Neural cell (in vitro differentiated cells): ENCODE data around the gene SSBP2. TPM values are rescaled to one million over a fixed set of nuclear protein-coding genes. Genes with fewer than 3 reads are reported as not detected.

Source experiments
- H2AFZ ChIP-seq: fragments of 200-600, 300-800 bp; sonication (generic), shearing (Covaris generic); 2 replicates; pipeline ENCODE4 v1.6.0; 2014; ENCODE audit warnings: low read depth, mild to moderate bottlenecking, antibody characterized with exemption, low read length, moderate library complexity
- H3F3A ChIP-seq: fragments of 200-600 bp; shearing (Covaris generic); 2 replicates; pipeline ENCODE4 v1.6.1; 2016; ENCODE audit warnings: mild to moderate bottlenecking, moderate library complexity, mixed read lengths, antibody characterized with exemption, low read length; ENCODE audit not compliant: insufficient read depth, poor library complexity, severe bottlenecking
- H3K27ac ChIP-seq: fragments of 200-600, 300-800 bp; sonication (generic), shearing (Covaris generic); 2 replicates; pipeline ENCODE4 v1.5.1; 2014; ENCODE audit warnings: mild to moderate bottlenecking, low read length, moderate library complexity
- H3K27me3 ChIP-seq: fragments of 300-800, 200-600 bp; sonication (generic), shearing (Covaris generic); 2 replicates; pipeline ENCODE4 v1.6.0; 2014; ENCODE audit warnings: mild to moderate bottlenecking, low read depth, low read length, moderate library complexity; ENCODE audit not compliant: insufficient read depth
- H3K36me3 ChIP-seq: fragments of 300-800, 200-600 bp; sonication (generic), shearing (Covaris generic); 2 replicates; pipeline ENCODE4 v1.5.1; 2014; ENCODE audit warnings: mild to moderate bottlenecking, antibody characterized with exemption, low read length, moderate library complexity; ENCODE audit not compliant: insufficient read depth
- H3K4me2 ChIP-seq: fragments of 300-800, 200-600 bp; sonication (generic), shearing (Covaris generic); 2 replicates; pipeline ENCODE4 v1.6.0; 2014; ENCODE audit warnings: mild to moderate bottlenecking, low read length
- H3K4me3 ChIP-seq: fragments of 300-800, 200-600 bp; sonication (generic), shearing (Covaris generic); 2 replicates; pipeline ENCODE4 v1.5.1; 2014; ENCODE audit warnings: mild to moderate bottlenecking, low read length, moderate library complexity
- H3K79me2 ChIP-seq: fragments of 200-600 bp; shearing (Covaris generic); replicated peaks from 2 replicates; pipeline ENCODE4 v1.6.0; 2014; ENCODE audit warnings: mild to moderate bottlenecking, low read length, moderate library complexity; ENCODE audit not compliant: insufficient read depth
- H3K9ac ChIP-seq: fragments of 300-800, 200-600 bp; sonication (generic), shearing (Covaris generic); 2 replicates; pipeline ENCODE4 v1.6.1; 2016; ENCODE audit warnings: mild to moderate bottlenecking, low read length, mixed read lengths
- H3K9me2 ChIP-seq: fragments of 200-600 bp; shearing (Covaris generic); 2 replicates; pipeline ENCODE4 v1.6.1; 2016; ENCODE audit warnings: mild to moderate bottlenecking, low read length, mixed read lengths; ENCODE audit not compliant: insufficient read depth
- H3K9me3 ChIP-seq: fragments of 200-600, 300-800 bp; sonication (generic), shearing (Covaris generic); 2 replicates; pipeline ENCODE4 v1.6.1; 2016; ENCODE audit warnings: mild to moderate bottlenecking, mixed run types, low read length, moderate library complexity, mixed read lengths
- H4K20me1 ChIP-seq: fragments of 200-600 bp; shearing (Covaris generic); 2 replicates; pipeline ENCODE4 v1.6.1; 2016; ENCODE audit warnings: mild to moderate bottlenecking, mixed run types; ENCODE audit not compliant: insufficient read depth
- EP300 ChIP-seq: fragments of 450-650 bp; conservative IDR thresholded peaks from 2 replicates; pipeline ENCODE4 v1.6.1; 2014; ENCODE audit warnings: antibody characterized with exemption, mild to moderate bottlenecking, moderate library complexity; ENCODE audit not compliant: poor library complexity, severe bottlenecking
- EZH2 ChIP-seq: fragments of 200-600, 300-800 bp; shearing (Covaris generic), sonication (generic); IDR thresholded peaks from 2 replicates; pipeline ENCODE4 v1.6.1; 2014; ENCODE audit warnings: antibody characterized with exemption, low read length, borderline replicate concordance, mild to moderate bottlenecking; ENCODE audit not compliant: insufficient read depth, poor library complexity, severe bottlenecking
- MXI1 ChIP-seq: fragments of 450-650 bp; conservative IDR thresholded peaks from 2 replicates; pipeline ENCODE4 v1.6.1; 2014; ENCODE audit warnings: antibody characterized with exemption, mild to moderate bottlenecking; ENCODE audit not compliant: poor library complexity, severe bottlenecking
- POLR2AphosphoS5 ChIP-seq: IDR thresholded peaks from 2 replicates; pipeline ENCODE4 v1.6.1; 2012
- RAD21 ChIP-seq: fragments of 450-650 bp; conservative IDR thresholded peaks from 2 replicates; pipeline ENCODE4 v1.6.1; 2014; ENCODE audit warnings: antibody characterized with exemption, mild to moderate bottlenecking, moderate library complexity
- SMC3 ChIP-seq: fragments of 450-650 bp; conservative IDR thresholded peaks from 2 replicates; pipeline ENCODE4 v1.6.1; 2014; ENCODE audit warnings: antibody characterized with exemption, mild to moderate bottlenecking, moderate library complexity; ENCODE audit not compliant: poor library complexity
- TAF1 ChIP-seq: IDR thresholded peaks from 2 replicates; pipeline ENCODE4 v1.6.1; 2012; ENCODE audit warnings: low read depth
- polyA plus RNA-seq: library from polyadenylated mRNA; depleted of rRNA; stranded (reverse); fragments of >200 nt; gene quantifications from 2 replicates; pipeline ENCODE4 v1.2.3, GENCODE V29; 2014
- TF ChIP-seq, protein P1 (sequence below): fragments of 450-650 bp; IDR thresholded peaks from 2 replicates; pipeline ENCODE4 v1.5.1; 2014; ENCODE audit warnings: antibody characterized with exemption, mild to moderate bottlenecking, moderate library complexity; ENCODE audit not compliant: poor library complexity, severe bottlenecking
- TF ChIP-seq, protein P2 (sequence below): IDR thresholded peaks from 2 replicates; pipeline ENCODE4 v1.6.1; 2012; ENCODE audit warnings: borderline replicate concordance

The SSBP2 gene
- polyA plus RNA-seq, 1 donor from 2014 or later: 128 TPM

DNA sequence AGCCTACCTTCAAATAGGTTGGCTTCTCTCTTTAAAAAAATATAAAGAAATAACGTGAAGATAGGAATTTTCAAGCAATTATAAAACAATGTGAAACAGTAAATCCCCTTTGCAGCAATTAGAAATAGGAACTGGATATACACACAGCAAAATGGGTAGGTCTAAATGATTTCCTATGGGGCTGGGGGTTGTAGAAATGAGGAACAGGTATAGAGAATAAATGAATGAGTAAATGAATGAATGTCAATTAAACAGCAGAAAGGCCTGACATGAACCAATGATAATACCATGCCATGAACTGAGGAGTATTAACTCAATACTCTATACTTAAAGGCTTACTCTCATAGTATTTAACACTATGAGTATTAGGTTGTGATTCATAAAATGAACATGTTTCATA is 21.6 kb downstream of the SSBP2 start:
- no peak overlapping the region for H3K4me2 ChIP-seq
- no peaks in the 10 kb centered on the region for H3K27me3 ChIP-seq
- H3F3A ChIP-seq: peaks cover 3% of the 10 kb centered on the region
- no peaks in the 10 kb centered on the region for H3K9me3 ChIP-seq
- H4K20me1 ChIP-seq: peaks cover 6% of the 10 kb centered on the region
- TF ChIP-seq, protein P1, sequence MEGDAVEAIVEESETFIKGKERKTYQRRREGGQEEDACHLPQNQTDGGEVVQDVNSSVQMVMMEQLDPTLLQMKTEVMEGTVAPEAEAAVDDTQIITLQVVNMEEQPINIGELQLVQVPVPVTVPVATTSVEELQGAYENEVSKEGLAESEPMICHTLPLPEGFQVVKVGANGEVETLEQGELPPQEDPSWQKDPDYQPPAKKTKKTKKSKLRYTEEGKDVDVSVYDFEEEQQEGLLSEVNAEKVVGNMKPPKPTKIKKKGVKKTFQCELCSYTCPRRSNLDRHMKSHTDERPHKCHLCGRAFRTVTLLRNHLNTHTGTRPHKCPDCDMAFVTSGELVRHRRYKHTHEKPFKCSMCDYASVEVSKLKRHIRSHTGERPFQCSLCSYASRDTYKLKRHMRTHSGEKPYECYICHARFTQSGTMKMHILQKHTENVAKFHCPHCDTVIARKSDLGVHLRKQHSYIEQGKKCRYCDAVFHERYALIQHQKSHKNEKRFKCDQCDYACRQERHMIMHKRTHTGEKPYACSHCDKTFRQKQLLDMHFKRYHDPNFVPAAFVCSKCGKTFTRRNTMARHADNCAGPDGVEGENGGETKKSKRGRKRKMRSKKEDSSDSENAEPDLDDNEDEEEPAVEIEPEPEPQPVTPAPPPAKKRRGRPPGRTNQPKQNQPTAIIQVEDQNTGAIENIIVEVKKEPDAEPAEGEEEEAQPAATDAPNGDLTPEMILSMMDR: no peak
- TF ChIP-seq POLR2AphosphoS5 (no peak), RAD21 (no peak), EZH2 (no peak), EP300 (no peak), TAF1 (no peak), MXI1 (no peak), SMC3 (no peak)
- TF ChIP-seq, protein P2, sequence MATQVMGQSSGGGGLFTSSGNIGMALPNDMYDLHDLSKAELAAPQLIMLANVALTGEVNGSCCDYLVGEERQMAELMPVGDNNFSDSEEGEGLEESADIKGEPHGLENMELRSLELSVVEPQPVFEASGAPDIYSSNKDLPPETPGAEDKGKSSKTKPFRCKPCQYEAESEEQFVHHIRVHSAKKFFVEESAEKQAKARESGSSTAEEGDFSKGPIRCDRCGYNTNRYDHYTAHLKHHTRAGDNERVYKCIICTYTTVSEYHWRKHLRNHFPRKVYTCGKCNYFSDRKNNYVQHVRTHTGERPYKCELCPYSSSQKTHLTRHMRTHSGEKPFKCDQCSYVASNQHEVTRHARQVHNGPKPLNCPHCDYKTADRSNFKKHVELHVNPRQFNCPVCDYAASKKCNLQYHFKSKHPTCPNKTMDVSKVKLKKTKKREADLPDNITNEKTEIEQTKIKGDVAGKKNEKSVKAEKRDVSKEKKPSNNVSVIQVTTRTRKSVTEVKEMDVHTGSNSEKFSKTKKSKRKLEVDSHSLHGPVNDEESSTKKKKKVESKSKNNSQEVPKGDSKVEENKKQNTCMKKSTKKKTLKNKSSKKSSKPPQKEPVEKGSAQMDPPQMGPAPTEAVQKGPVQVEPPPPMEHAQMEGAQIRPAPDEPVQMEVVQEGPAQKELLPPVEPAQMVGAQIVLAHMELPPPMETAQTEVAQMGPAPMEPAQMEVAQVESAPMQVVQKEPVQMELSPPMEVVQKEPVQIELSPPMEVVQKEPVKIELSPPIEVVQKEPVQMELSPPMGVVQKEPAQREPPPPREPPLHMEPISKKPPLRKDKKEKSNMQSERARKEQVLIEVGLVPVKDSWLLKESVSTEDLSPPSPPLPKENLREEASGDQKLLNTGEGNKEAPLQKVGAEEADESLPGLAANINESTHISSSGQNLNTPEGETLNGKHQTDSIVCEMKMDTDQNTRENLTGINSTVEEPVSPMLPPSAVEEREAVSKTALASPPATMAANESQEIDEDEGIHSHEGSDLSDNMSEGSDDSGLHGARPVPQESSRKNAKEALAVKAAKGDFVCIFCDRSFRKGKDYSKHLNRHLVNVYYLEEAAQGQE: no peak
- H3K79me2 ChIP-seq: peaks cover 97% of the 10 kb centered on the region
- no peak overlapping the region for H3K27ac ChIP-seq
- H3K9ac ChIP-seq: no peak overlapping the region
- no peak overlapping the region for H3K4me3 ChIP-seq
- no peak overlapping the region for H2AFZ ChIP-seq
- H3K36me3 ChIP-seq: no peaks in the 10 kb centered on the region
- no peaks in the 10 kb centered on the region for H3K9me2 ChIP-seq

DNA sequence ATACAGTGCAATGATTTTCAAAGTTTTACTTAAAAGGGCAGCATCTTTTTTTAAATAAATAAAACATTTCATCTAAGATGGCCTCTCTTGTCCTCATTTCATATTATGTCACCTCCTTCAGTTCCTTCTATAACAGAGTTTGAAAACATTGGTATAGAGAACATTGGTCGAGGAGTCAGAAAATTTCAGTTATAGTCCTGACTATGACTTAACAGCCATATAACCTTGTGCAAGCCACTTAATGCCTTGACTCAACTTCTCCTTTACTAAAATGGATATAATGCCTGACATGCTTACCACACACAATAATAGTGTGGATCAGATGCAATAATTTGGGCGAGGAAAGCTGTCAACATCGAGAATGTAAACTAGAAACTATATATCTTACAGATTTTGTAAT is 22.6 kb downstream of the SSBP2 start:
- H3K36me3 ChIP-seq: no peaks in the 10 kb centered on the region
- H3K27me3 ChIP-seq: no peaks in the 10 kb centered on the region
- no peak overlapping the region for H3K4me3 ChIP-seq
- TF ChIP-seq, protein P2: no peak
- TF ChIP-seq MXI1: no peak
- TF ChIP-seq, protein P1: no peak
- TF ChIP-seq RAD21: no peak
- TF ChIP-seq POLR2AphosphoS5: no peak
- TF ChIP-seq EP300: no peak
- TF ChIP-seq EZH2: no peak
- TF ChIP-seq TAF1: no peak
- no peak for TF ChIP-seq SMC3
- no peak overlapping the region for H3K27ac ChIP-seq
- H3K9me3 ChIP-seq: no peaks in the 10 kb centered on the region
- H4K20me1 ChIP-seq: peaks cover 6% of the 10 kb centered on the region
- H3F3A ChIP-seq: peaks cover 3% of the 10 kb centered on the region
- H3K79me2 ChIP-seq: peaks cover 97% of the 10 kb centered on the region
- H3K9me2 ChIP-seq: no peaks in the 10 kb centered on the region
- H3K4me2 ChIP-seq: no peak overlapping the region
- no peak overlapping the region for H2AFZ ChIP-seq
- H3K9ac ChIP-seq: no peak overlapping the region
